H9 (cell line): ENCODE results near the gene ROCK2. TPM values are rescaled to one million over a fixed set of nuclear protein-coding genes. Genes with fewer than 3 reads are reported as not detected.
A peak's percentile ranks its signal among the peaks of the same experiment; 100 is the strongest.

Experiments used
- DNase-seq: peaks from one replicate; pipeline ENCODE4 v3.0.0-alpha.2; 2017
- H2AFZ ChIP-seq: one replicate; pipeline ENCODE4 v1.6.1; 2013; ENCODE audit warnings: mild to moderate bottlenecking, low read length, control low read depth, moderate library complexity
- H2AK5ac ChIP-seq: 2 replicates; pipeline ENCODE4 v1.6.1; 2013; ENCODE audit warnings: low read length, control low read depth, mixed read lengths; ENCODE audit not compliant: insufficient read length
- H2BK120ac ChIP-seq: one replicate; pipeline ENCODE4 v1.6.1; 2013; ENCODE audit warnings: low read depth, mild to moderate bottlenecking, low read length, control low read depth, inconsistent platforms; ENCODE audit not compliant: poor library complexity, severe bottlenecking
- H2BK12ac ChIP-seq: 2 replicates; pipeline ENCODE4 v1.6.1; 2013; ENCODE audit warnings: low read length, control low read depth, mixed read lengths, low read depth; ENCODE audit not compliant: insufficient read length
- H2BK15ac ChIP-seq: 2 replicates; pipeline ENCODE4 v1.6.1; 2013; ENCODE audit warnings: low read depth, low read length, control low read depth
- H2BK20ac ChIP-seq: one replicate; pipeline ENCODE4 v1.6.1; 2013; ENCODE audit warnings: low read depth, mild to moderate bottlenecking, low read length, control low read depth, inconsistent platforms; ENCODE audit not compliant: poor library complexity, severe bottlenecking
- H2BK5ac ChIP-seq: 2 replicates; pipeline ENCODE4 v1.6.1; 2013; ENCODE audit warnings: low read length, control low read depth, mixed read lengths; ENCODE audit not compliant: insufficient read length
- H3K14ac ChIP-seq: 2 replicates; pipeline ENCODE4 v1.6.1; 2013; ENCODE audit warnings: low read length, control low read depth; ENCODE audit not compliant: insufficient read depth
- H3K18ac ChIP-seq: 2 replicates; pipeline ENCODE4 v1.6.1; 2013; ENCODE audit warnings: low read depth, mild to moderate bottlenecking, mixed read lengths, low read length, control low read depth; ENCODE audit not compliant: insufficient read length
- H3K23ac ChIP-seq: 2 replicates; pipeline ENCODE4 v1.6.1; 2013; ENCODE audit warnings: low read length, control low read depth, mixed read lengths, low read depth; ENCODE audit not compliant: insufficient read length
- H3K23me2 ChIP-seq: 2 replicates; pipeline ENCODE4 v1.6.1; 2013; ENCODE audit warnings: low read depth, mild to moderate bottlenecking, mixed read lengths, low read length, control low read depth; ENCODE audit not compliant: insufficient read length, poor library complexity, severe bottlenecking
- H3K27ac ChIP-seq: 2 replicates; pipeline ENCODE4 v1.5.1; 2013; ENCODE audit warnings: low read length, control low read depth, mixed read lengths, low read depth; ENCODE audit not compliant: insufficient read length
- H3K27me3 ChIP-seq: 2 replicates; pipeline ENCODE4 v1.6.1; 2013; ENCODE audit warnings: low read length, control low read depth, inconsistent platforms; ENCODE audit not compliant: insufficient read depth
- H3K4ac ChIP-seq: 2 replicates; pipeline ENCODE4 v1.6.1; 2013; ENCODE audit warnings: low read depth, mild to moderate bottlenecking, control low read depth, inconsistent platforms, low read length, moderate library complexity
- H3K4me1 ChIP-seq: 2 replicates; pipeline ENCODE4 v1.6.1; 2013; ENCODE audit warnings: low read length, control low read depth, inconsistent platforms; ENCODE audit not compliant: insufficient read depth
- H3K4me2 ChIP-seq: 2 replicates; pipeline ENCODE4 v1.6.1; 2013; ENCODE audit warnings: low read length, control low read depth, mixed read lengths; ENCODE audit not compliant: insufficient read length, insufficient read depth
- H3K56ac ChIP-seq: 2 replicates; pipeline ENCODE4 v1.6.1; 2013; ENCODE audit warnings: low read depth, mild to moderate bottlenecking, mixed read lengths, low read length, control low read depth; ENCODE audit not compliant: insufficient read length
- H3K79me1 ChIP-seq: 2 replicates; pipeline ENCODE4 v1.6.1; 2013; ENCODE audit warnings: low read depth, mild to moderate bottlenecking, moderate library complexity, low read length, control low read depth, inconsistent platforms; ENCODE audit not compliant: insufficient read depth, poor library complexity, severe bottlenecking
- H3K79me2 ChIP-seq: 2 replicates; pipeline ENCODE4 v1.6.1; 2013; ENCODE audit warnings: low read length, control low read depth, inconsistent platforms; ENCODE audit not compliant: insufficient read depth
- H3K9ac ChIP-seq: 2 replicates; pipeline ENCODE4 v1.6.1; 2013; ENCODE audit warnings: low read length, control low read depth, mixed read lengths; ENCODE audit not compliant: insufficient read length; ENCODE audit errors: extremely low read depth
- H3K9me3 ChIP-seq: one replicate; pipeline ENCODE4 v1.6.1; 2013; ENCODE audit warnings: low read depth, low read length, inconsistent platforms; ENCODE audit not compliant: control insufficient read depth
- H3T11ph ChIP-seq: one replicate; pipeline ENCODE4 v1.6.1; 2013; ENCODE audit warnings: mild to moderate bottlenecking, low read length, control low read depth, inconsistent platforms
- H4K20me1 ChIP-seq: one replicate; pipeline ENCODE4 v1.6.1; 2013; ENCODE audit not compliant: control insufficient read depth, insufficient read length, insufficient read depth
- H4K5ac ChIP-seq: 2 replicates; pipeline ENCODE4 v1.6.1; 2013; ENCODE audit warnings: low read depth, mild to moderate bottlenecking, mixed read lengths, low read length, control low read depth; ENCODE audit not compliant: insufficient read length
- H4K8ac ChIP-seq: replicated peaks from 2 replicates; pipeline ENCODE4 v1.6.1; 2013; ENCODE audit warnings: low read length, control low read depth, mixed read lengths, low read depth; ENCODE audit not compliant: insufficient read length
- H4K91ac ChIP-seq: 2 replicates; pipeline ENCODE4 v1.6.1; 2013; ENCODE audit warnings: low read depth, mild to moderate bottlenecking, moderate library complexity, mixed read lengths, low read length, control low read depth; ENCODE audit not compliant: insufficient read length
- H3K27ac Mint-ChIP-seq, 3 experiments: 2 replicates in 2 of 3; 3 replicates in 1 of 3; pipeline ENCODE4 v1.8.0; 2020 to 2021; ENCODE audit warnings: mixed read lengths in 3 of 3, mild to moderate bottlenecking in 1 of 3, moderate library complexity in 1 of 3
- H3K27me3 Mint-ChIP-seq: 2 replicates; pipeline ENCODE4 v1.8.0; 2021; ENCODE audit warnings: low read depth, mild to moderate bottlenecking, moderate library complexity, mixed read lengths
- H3K36me3 Mint-ChIP-seq, 3 experiments: 2 replicates in 2 of 3; 3 replicates in 1 of 3; pipeline ENCODE4 v1.8.0; 2020 to 2021; ENCODE audit warnings: low read depth in 3 of 3, mixed read lengths in 3 of 3; ENCODE audit not compliant: insufficient read depth in 1 of 3
- H3K4me1 Mint-ChIP-seq, 2 experiments: 2 replicates each; pipeline ENCODE4 v1.8.0; 2020; ENCODE audit warnings: mixed read lengths in 2 of 2
- H3K4me3 Mint-ChIP-seq, 2 experiments: 2 replicates in 1 of 2; 3 replicates in 1 of 2; pipeline ENCODE4 v1.8.0; 2020 to 2021; ENCODE audit warnings: mild to moderate bottlenecking in 2 of 2, mixed read lengths in 2 of 2, moderate library complexity in 1 of 2
- H3K9me3 Mint-ChIP-seq, 2 experiments: 2 replicates in 1 of 2; 3 replicates in 1 of 2; pipeline ENCODE4 v1.8.0; 2020; ENCODE audit warnings: mild to moderate bottlenecking in 2 of 2, mixed read lengths in 2 of 2, moderate library complexity in 1 of 2
- CTCF ChIP-seq: fragments of 200-600 bp; sonication (generic); conservative IDR thresholded peaks from 3 replicates; pipeline ENCODE4 v1.8.0; 2021; ENCODE audit warnings: antibody characterized with exemption, mild to moderate bottlenecking
- WGBS: extraction: QIAGEN DNeasy Blood & Tissue Kit; methylation state at CpG from one replicate; pipeline ENCODE4 v1.1.7; 2013; ENCODE audit warnings: missing lambda C conversion rate, low lambda C conversion rate, mixed read lengths; ENCODE audit not compliant: insufficient read length; ENCODE audit errors: extremely low coverage; 5-methylcytosine and 5-hydroxymethylcytosine counted together
- total RNA-seq: library from RNA; stranded (reverse); gene quantifications from 2 replicates; pipeline ENCODE4 v1.2.1, GENCODE V29; 2021

ROCK2 gene
- total RNA-seq, 1 experiment from 2014 or later: 33.2 TPM

- Mint-ChIP-seq H3K27ac (peak overlapping the region; percentile 84 to 96 (median 96)), H3K27me3 (peaks cover 5% of the 10 kb centered on the region), H3K36me3 (peaks cover 0 to 2% (median 0%) of the 10 kb centered on the region in 3 experiments; a peak in 1 of 7 replicates), H3K4me3 (peak overlapping the region; percentile 76 to 87), H3K4me1 (peaks cover 36 to 39% of the 10 kb centered on the region in 2 experiments), H3K9me3 (no peaks in the 10 kb centered on the region)
- peak overlapping the region; percentile 17 for H3K27ac ChIP-seq
- H3K23ac ChIP-seq: no peak overlapping the region
- no peak overlapping the region for H4K5ac ChIP-seq
- H3K4me2 ChIP-seq: peak overlapping the region; percentile 85
- no peak overlapping the region for H4K91ac ChIP-seq
- H2BK20ac ChIP-seq: no peak overlapping the region
- no peak overlapping the region for H2BK12ac ChIP-seq
- H3K14ac ChIP-seq: peak overlapping the region; percentile 65; the same call in 1 of the 2 replicates
- no peaks in the 10 kb centered on the region for H3K27me3 ChIP-seq
- H4K8ac ChIP-seq: no peak overlapping the region
- H2BK5ac ChIP-seq: no peak overlapping the region
- H3K18ac ChIP-seq: peak overlapping the region; percentile 52
- TF ChIP-seq CTCF: 0 out of 3 replicates have a peak, but pooled peaks have one; percentile 9
- no peak overlapping the region for H2AFZ ChIP-seq
- H3K9ac ChIP-seq: peak overlapping the region; percentile 36
- no peak overlapping the region for H2BK120ac ChIP-seq
- H3K9me3 ChIP-seq: no peaks in the 10 kb centered on the region
- H3K56ac ChIP-seq: no peak overlapping the region
- H3K4ac ChIP-seq: no peak overlapping the region
- H3T11ph ChIP-seq: no peak overlapping the region
- H3K79me1 ChIP-seq: no peaks in the 10 kb centered on the region
- peaks cover 15% of the 10 kb centered on the region for H3K79me2 ChIP-seq
- no peaks in the 10 kb centered on the region for H4K20me1 ChIP-seq
- DNase-seq: no peak
- no peak overlapping the region for H2AK5ac ChIP-seq
- WGBS: no CpG with 5 or more reads among the region's 58 CpGs
- no peak overlapping the region for H2BK15ac ChIP-seq
- H3K4me1 ChIP-seq: peaks cover 6% of the 10 kb centered on the region
- H3K23me2 ChIP-seq: peaks cover 19% of the 10 kb centered on the region
Measured at GRCh38 chr2:11344956-11345677, 681 bp upstream of the ROCK2 start.
